ENCODE data around the gene SPAG9.

DNA sequence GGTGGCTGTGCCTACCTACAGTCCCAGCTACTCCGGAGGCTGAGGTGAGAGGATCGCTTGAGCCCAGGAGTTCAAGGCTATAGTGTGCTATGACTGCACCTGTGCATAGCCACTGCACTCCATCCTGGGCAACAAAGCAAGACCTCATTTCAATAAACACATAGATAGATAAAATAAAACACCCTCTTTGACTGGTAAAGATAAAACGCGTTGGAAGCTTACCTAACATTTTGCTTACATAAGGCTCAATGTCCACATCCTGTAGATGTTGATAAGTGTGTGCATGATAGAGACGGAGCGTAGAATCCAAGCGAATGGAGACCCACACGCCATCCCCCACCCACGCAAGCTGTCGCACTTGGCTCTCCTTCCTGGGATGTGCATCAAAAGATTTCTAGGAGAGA, 141.1 kb downstream of the SPAG9 start:
- TF ChIP-seq POLR2AphosphoS5 (IDR thresholded peaks at IDR 0.05; ENCODE audit: low read depth, low read length) (no peak), TAF1 (IDR thresholded peaks at IDR 0.05; ENCODE audit: borderline replicate concordance, low read depth, low read length) (no peak), POLR2A (IDR thresholded peaks at IDR 0.05; ENCODE audit: low read depth, low read length) (no peak)

Measured in GM12892 (cell line).